Measurements from ENCODE around the gene PABPN1.

- TF ChIP-seq POLR2A (IDR thresholded peaks at IDR 0.05) (no peak), CTCF (IDR thresholded peaks at IDR 0.05) (no peak)
Measured at GRCh38 chr14:23358042-23358441, 36.8 kb downstream of the PABPN1 start.

Data from Peyer's patch (tissue), 4 donors.